GM19043 (cell line): ENCODE results near the gene CENPO.

Source experiments
- ATAC-seq: cut with Tn5 transposase; IDR thresholded peaks from one replicate; pipeline ENCODE4 v1.9.1; 2021; ENCODE audit warnings: low read depth; ENCODE audit not compliant: unreplicated experiment

The CENPO gene

DNA sequence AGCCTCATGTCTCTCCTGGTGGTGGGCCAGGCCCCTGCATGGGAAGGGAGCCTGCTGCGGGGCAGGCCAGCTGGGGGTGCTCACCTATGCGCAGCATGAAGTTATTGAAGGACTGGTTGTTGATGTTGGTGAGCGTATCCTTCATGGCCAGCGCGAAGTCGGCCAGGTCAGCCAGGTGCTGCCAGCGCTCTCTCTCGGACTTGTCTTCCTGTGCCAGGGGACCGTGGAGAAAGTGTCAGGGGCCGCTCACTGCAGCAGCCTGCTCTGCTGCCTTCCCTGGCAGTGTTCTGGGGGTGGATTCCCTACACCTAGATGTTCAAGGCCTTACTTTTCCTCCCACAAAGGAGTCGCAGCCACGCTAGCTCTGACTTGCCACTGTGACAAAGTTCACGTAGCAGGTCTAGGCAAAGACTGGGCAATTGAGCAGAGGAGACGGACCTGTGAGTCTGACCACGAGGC lies 28.2 kb downstream of the CENPO start:
- ATAC-seq, result no peak

DNA sequence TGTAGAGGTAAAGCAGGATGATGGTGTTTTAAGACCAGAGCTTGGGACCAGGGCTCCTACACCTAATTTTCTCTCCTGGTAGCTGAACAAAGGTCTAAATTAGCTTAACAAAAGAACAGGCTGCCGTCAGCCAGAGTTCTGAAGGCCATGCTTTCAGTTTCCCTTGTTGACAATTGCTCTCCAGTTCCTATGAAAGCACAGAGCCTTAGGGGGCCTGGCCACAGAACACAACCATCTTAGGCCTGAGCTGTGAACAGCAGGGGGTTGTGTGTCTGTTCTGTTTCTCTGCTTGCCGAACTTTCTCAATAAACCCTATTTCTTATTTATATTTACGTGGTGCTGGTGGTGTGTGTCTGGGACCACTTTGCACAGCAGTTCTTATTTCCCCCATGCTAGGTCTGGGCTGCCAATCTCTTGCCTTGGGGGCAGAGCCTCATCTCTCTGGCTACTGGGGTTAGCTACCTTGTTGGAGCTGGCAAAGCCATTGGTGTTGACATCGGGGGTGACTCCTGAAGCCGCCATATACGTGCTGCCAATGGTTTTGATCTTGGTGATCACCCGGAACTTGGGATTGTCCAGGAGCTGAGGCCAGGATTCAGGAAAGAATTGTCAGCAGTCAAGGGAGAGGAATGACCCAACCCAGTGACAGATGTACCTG lies 29.0 kb downstream of the CENPO start:
- no peak for ATAC-seq

DNA sequence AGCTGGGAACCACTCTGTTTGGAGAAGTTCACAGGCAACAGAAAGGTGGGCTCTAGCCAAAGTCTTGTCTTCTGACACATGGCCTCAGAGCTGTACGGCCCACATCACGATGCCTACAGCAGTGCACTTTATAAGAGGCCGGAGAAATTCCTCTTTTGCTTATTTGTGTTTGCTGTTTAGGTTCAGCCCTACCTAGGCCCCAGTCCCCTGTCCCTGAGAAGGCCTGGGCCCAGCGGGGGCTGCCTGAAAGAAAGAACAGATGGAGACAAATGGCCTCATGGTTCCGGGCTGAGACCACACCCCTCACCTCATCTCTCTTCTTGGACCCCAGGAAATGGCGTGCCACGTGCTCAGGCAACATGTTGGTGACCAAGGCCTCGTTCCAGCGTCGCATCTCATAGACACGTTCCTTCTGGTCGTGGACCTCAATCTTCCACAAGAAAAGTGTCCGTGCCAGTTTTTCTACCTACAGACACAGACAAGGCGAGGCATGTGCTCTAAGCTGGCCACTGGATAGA lies 30.9 kb downstream of the CENPO start:
- ATAC-seq, result no peak

DNA sequence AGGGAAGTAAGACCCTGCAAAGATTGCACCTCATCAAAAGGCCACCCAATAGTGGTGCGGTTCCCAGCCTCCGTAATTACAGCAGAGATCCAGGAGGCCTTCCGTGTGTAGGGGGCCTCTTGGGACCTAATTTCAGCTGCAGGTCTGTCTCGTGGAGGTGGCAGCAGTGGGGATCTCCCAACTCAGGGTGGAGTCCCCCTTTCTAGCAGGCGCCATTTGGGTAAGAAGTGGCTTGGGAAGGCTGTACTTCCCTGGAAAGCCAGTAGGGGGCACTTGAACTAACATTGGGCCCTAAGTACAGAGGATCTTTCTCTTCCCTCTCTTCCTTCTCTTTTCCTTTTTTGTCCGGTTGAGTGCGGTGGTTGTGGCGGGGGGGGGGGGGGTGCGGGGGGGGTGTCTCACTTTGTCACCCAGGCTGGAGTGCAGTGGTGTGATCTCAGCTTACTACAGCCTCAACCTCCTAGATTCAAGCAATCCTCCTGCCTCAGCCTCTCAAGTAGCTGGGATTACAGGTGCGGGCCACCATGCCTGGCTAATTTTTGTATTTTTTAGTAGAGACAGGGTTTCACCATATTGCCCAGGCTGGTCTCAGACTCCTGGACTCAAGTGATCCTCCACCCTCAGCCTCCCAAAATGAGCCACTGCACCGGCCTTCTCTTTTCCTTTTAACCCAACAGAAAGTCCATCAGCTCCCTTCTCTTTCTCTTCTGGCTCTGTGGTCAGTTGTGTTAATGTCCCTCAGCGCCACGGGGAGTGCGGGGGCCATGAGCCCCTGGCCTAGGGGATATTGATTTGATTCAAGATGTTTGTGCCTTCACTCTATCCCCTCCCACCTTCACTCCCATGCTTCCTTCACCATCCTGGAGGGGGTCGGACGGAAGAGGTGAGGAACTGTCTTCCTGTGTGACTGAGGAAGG lies 32.0 kb downstream of the CENPO start:
- no peak for ATAC-seq

DNA sequence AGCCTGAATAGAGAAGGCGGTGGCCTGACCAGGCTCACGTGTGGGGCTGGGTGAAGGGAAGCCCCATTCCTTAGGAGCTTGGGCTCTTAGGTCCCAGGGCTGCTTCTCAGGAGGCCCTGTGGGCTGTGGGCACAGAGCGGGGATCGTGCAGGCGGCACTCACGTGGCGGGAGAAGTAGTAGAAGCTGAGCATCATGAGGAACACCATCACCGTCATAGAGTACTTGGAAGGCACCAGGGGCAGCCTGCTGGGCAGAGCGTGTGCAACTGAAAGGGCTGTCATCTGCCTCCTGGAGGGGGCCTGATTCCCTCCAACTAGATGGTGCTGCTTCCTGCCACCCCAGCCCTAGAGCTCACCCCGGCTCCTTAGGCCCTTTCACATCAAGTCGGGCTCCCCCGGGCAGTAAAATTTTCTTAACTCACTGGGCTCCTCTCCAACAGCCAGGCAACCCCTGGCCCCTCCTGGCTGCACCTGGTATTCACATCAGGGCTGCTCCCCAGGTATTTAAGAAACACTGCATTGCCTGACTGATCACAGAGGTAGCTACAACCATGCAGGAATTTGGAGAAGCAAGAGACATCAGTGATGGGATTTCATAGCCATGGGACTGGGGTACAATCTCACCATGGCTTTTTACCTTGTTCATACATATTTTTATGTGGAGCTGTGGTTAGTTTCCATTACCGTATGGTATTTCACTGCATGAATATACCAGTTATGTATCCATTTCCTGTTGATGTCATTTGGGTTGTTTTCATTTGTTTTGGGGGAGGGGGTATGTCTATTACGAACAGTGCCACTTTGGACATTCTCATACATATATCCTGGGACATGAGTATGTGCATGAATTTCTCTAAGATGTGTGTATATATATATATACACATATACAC lies 32.9 kb downstream of the CENPO start:
- no peak for ATAC-seq

DNA sequence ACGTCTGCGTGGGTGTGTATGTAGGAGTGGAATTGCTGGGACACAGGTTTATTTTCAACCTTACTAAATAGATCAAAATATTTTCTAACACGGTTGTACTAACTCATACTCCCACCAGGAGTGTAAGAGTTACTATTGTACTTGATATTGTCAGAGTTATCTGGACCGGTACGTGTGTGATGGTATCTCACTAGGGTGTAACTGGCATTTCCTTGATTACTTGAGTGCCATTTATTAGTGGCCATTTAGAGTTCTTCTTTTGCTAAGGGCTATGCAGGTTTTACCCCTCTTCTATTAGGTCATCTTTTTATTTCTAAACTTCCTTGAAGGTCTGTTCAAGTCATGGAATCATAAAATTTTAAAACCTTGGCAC lies 33.5 kb downstream of the CENPO start:
- no peak for ATAC-seq

DNA sequence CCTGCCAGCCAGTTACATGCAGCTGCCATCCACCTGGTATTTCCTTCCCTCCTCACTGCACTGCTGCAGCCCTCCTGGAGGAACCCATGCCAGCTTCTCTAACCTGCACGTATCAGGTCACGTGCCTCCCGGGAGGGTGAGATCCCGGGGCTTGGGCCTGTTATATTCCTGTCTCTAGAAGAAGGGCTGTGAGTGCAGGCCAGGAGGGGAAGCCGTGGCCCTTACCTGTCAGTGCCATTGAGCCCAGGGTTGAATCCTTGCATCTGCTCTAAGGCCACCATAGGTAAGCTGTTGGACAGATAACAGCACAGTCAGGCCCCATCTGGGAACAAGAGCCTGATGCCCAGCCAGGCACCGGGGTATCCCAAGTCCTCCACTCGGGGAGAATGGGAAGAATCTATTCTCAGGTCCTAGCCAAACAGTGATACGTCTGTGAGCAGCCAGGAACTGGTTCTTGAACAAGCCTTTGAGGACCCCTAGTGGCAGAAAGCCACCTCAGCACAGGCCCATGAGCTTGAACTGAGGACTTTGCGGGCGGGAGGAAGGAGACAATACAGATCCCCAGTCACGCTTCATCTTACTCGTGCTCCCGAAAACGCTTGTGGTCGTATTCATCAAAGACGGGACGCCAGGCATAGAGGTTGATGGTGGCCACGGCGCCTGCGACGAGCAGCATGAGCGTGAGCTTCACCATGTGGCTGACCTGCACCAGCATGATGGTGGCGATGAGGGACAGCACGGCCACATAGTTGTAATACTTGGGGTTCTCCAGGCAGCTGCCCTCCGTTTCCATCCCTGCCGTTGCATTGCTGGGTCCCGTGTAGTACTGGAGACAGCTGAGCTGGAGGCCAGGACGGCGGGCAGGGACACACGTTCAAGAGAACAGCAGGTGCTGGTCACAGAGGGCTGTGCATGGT lies 34.4 kb downstream of the CENPO start:
- peak; percentile 83 for ATAC-seq

DNA sequence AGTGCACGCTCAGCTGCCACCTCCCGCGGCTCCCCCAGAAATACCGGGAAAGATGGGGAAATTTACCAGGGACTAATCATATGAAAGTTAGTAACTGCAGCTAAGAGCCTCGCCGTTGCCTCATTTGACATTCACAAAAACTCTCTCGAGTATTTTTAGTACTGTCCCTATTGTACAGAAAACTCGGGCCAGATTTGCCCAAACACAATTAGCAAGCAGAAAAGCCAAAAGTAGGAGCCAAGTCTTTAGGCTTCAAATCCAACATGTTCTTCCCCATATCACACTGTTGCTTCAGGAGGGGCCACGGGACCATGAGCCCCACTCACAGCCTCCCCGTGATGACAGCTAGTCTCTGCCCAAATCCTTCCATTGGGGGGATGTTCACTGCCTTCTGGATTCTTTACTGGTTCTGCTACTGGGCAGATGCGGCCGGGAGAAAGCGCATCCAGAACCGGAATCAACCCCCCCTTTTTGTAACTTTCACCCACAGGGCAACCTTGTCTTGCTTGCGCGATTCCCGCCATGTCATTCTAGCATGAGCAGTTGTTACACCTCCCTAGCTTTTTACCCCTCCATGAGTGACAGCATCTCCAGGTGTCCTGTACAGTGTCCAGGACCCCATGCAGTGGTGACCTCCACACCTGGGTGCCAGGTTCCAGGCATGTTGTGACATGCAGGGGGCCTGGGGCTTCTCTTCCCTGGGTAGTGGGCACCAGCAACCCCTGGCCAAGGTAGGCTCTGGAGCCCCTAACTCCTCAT lies 35.2 kb downstream of the CENPO start:
- ATAC-seq, result no peak

DNA sequence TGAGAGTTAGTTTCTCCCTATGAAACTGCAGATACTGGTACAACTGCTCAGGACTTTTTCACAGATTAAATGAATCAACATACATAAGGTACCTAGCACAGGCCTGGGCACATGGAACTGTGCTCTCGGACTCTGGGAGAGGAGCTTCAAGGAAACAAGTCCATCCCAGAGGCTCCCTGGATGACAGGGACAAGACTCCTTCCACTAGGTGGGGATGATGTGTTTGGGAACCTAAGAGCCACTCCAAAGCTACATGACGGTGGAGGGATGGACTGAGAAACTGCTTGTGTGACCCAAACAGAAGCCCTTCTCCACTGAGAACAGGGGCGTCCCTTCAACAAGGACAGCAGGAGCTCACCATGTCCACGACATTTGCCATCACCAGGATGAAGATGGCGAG lies 37.1 kb downstream of the CENPO start:
- no peak for ATAC-seq

DNA sequence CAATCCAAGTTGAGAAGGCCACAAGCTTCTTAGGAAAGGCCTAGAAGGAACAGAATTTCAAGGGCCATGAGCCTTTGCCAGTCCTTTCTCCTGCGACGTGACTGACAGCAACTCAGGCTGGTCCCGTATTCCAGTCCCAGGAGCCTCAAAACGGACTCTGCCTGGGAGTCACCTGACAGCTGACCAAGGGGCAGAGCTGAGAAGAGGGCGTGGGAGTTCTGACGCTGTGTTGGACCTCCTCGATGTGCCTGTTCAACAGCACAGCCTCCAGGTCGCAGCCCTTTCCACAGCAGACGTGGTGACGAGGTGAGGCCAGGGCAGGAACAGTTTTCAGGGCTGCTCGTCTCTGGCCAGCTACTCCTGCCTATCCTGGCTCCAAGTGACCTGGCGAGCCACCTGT lies 37.6 kb downstream of the CENPO start:
- ATAC-seq, result no peak

DNA sequence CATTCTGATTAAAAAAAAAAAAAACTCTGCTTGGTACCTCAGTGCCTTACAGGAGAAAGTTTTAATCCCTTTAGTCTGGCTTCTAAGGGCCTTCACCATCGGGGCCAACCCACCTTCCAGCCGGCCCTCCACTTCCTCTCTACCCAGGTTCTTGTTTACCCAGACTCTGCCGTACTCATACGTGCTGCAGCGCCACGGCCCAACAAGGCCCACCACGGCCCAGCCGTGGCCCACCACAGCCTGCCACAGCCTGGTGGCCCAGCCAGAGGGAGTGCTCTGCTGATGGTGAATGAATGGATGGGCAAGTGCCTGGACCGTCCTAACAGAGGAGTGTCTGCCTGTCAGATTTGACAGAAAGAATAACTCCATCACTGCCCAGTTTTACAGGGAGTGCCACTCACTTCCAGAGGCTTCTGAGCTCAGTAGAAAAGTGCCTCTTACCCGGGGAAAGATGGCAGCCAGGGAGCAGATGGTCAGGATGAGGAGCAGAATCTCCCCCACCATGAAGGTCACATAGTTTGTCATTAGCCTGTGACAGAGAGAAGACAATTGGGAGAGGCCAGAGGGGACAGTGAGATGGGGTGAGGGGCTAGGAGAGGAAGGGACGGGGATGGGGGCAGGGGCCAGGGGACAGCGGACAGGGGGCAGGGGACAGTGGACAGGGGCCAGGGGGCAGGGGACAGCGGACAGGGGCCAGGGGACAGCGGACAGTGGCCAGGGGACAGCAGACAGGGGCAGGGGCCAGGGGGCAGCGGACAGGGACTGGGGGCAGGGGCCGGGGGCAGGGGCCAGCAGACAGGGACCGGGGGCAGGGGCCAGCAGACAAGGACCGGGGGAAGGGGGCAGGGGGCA lies 38.2 kb downstream of the CENPO start:
- no peak for ATAC-seq

DNA sequence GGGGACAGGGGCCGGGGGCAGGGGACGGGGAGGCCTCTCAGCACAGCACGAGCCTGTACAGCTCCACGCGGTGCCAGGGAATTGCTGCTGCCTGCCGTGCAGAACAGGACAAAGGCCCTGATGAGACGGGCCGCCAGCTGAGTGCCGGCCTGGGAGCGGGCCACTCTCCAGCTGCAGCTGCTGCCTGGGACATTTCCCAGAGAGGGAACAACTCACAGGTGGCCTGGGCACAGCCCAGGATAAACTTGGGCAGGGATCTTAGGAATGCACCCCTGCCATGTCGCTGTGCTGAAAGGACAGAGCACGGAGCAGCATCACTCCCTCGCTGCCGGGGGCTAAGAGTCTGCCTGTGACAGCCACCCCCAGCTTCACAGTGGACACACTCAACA lies 38.8 kb downstream of the CENPO start:
- ATAC-seq, result no peak

DNA sequence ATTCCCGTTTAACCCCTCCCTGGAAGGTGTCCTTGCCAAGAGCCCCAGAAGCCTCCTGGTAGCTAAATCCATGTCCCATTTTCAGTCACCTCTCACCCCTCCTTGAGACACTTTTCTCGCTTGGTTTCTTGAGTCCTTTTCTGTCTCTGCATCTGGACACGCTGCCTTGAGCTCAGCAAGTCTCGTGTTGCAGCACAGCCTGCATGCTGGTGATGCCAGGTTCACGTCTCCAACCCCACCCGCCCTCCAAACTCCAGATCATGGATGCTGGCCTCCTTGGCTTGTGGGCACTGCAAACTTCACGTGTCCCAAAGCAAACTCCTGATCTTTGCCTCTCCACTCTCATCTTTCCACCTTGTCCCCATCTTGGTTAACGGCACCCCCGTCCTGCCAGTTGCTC lies 39.3 kb downstream of the CENPO start:
- no peak for ATAC-seq

DNA sequence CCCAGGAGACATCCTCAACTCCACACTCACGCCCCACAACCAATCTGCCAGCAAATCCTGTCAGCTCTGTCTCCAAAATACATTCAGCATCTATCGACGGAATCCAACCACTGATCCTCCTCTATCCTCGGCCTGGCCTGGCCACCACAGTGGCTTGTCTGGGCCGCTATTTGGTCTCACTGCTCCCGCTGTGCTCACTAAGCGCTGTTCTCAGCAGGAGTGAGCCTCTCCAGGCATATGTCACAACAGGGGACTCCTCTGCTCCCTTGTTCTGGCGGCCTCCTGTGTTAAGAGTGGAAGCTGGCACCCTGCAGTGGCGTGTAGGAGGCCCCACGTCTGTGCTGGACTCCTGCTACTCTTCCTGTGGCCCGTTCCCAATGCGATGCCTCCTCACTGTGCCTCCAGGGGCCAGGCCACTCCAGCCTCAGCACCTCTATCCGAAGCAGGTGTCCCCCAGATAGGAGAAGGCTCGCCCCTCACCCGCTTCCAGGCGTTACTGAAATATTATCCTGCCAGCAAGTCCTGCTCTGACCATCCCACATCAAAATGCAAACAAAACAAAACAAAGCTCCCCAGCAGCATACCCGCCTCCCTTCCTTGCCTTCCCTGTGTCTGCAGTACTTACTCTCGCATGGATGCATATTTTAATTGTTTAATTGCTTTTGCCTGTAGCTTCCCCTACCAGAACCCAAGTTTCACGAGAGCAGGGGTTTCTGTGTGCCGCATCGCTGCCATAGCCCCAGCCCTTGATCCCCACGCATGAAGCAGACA lies 39.9 kb downstream of the CENPO start:
- no peak for ATAC-seq

DNA sequence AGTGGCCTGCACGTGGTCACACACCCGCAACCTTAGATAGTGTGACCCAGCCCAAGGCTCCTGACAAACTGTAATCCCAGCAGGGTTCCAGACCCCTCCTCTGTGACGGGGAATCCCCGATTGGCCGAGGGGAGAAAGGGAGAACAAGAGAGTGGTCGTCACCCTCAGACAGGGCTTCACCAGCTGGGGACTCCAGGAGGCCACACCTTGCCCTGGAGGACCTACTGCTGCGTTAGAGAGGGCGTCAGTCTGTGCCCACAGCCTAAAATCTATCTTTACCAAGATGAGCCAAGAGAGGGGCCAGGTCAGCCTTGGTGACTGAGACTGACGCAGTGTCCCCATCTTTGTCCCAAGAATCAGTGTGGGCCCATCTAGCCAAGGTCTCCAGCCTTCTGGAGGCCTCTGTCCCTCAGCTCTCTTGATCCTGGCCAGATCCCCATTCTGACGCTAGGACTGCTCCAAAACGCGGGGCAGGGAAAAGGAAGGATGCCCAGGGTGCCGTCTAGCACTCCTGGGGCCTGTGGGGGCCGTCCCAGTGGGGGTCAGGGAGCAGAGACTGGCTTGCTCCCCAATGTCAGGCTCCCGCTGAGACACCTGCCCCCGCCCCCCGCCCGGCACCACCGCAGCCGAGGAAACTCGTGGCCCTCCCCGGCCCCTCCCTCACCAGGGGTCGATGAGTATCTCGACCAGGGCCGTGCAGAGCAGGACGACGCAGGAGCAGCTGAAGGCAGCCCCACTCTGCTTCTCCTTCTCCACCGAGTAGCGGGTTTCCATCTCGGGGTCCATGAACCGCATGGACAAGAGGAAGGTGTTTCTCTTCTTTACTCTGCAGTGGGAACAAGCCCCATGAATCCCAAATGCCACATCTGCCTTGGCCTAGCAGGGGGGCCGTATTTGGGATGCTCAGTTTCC lies 40.9 kb downstream of the CENPO start:
- no peak for ATAC-seq

DNA sequence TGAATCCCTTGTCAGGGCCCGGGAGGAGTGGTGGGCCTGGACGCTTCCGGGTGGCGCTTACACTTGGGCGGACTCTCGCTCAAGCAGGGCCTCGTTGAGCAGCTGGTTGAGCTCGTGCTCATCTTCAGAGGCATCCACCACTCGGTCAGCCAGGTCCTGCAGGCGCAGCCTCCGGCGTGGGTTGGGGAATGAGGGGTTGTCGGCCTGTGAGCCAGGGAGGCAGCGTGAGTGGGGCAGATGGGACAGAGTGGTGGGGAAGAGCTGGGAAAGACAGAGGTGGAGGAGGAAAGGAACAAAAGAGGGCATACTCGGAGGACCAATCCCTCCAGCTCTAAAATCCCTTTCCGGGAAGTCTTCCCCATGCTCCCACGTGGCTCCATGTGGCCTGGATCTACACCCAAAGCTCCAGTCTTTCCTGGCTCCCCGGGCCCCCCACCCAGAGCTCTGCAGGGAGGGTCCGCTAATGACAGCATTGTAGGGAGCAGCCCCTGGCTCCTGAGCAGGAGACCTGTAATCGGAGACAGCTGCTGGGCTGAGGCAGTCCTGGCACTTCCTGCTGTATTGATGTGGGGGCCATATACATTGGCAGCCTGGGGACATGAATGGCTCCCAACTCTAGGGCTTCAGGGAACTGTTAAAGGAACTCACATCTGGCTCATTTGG lies 41.6 kb downstream of the CENPO start:
- no peak for ATAC-seq
